Right renal cortex interstitium (tissue), 3 donors: ENCODE data around the gene VWA1. TPM values are rescaled to one million over a fixed set of nuclear protein-coding genes. Genes with fewer than 3 reads are reported as not detected.
A peak's percentile ranks its signal among the peaks of the same experiment; 100 is the strongest.
"Not testable (repeated sequence)": the region's sequence is repeated elsewhere in the genome, so short reads cannot be mapped to it uniquely, and the experiment has no call there.

Experiments used
- DNase-seq, 3 donors: peaks; one replicate each; pipeline ENCODE4 v3.0.0-alpha.2; 2013; ENCODE audit warnings: low read depth in 3 of 3, low spot score in 2 of 3
- polyA plus RNA-seq, 3 donors: library from polyadenylated mRNA; unstranded; fragments of 120-200 nt; gene quantifications; one replicate each; pipeline ENCODE4 v1.2.1, GENCODE V29; 2013; ENCODE audit not compliant: insufficient read length in 3 of 3

VWA1 gene
- polyA plus RNA-seq, 3 donors, result 39.8 to 52.7 (median 48.0) TPM

DNA sequence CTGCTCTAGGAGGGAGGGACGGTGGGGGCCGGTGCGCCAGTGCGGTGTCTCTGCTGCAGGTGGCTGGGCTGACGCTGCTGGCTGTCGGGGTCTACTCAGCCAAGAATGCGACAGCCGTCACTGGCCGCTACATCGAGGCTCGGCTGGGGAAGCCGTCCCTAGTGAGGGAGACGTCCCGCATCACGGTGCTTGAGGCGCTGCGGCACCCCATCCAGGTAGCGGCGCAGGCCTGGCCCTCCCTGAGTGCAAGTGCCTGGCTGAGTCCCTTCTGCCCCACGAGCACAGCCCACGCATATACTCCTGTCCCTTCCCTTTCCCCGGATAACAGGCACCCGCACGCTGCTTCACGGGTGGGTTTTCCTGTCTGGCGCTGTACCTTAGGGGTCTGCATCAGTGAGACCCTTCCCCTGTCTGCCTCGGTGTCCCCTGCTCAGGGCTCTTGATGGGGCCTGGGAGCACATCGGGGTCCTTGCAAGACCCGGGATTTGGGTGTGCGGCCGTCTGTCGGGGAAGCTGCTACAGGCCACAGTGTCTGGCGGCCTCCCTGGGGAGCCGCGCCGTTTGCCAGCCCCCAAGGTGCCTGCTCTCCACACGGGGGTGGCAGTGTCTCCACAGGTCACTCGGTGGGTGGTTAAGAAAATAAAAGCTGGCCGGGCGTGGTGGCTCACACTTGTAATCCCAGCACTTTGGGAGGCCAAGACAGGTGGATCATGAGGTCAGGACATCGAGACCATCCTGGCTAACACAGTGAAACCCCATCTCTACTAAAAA is 19.0 kb downstream of the VWA1 start:
- not testable (repeated sequence) for DNase-seq

- DNase-seq, result no peak
Measured at GRCh38 chr1:1455366-1455884, 19.9 kb downstream of the VWA1 start.

GRCh38 chr1:1455934-1456333 is 20.4 kb downstream of the VWA1 start:
- DNase-seq, result not testable (repeated sequence)

DNA sequence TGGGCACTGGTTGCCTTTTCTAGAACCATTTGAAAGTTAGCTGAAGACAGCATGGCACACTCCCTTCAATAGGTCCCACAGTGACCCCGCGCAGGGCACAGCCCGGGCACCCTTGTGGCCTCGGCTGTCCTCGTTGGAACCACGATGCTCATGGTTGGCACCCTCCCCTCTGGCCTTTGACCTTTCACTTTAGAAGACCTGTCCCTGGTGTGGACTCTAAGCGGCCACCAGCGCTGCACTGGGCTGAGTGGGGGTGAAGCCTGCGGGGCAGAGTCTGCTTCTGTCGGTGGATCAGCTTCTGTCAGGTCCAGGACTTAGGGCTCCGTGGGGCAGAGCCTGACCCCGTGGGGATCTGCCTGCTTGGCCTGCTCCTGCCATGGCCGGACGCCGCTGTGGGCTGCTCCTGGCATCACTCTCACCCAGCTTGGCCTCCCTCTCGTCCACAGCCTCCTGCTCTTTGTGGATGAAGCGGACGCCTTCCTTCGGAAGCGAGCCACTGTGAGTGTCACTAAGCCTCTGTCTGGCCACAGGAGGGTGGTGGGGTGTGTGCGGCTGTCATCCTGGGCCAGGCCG is 21.3 kb downstream of the VWA1 start:
- DNase-seq, result not testable (repeated sequence)

GRCh38 chr1:1459156-1459555 is 23.7 kb downstream of the VWA1 start:
- not testable (repeated sequence) for DNase-seq

- not testable (repeated sequence) for DNase-seq
Measured at GRCh38 chr1:1459711-1460110, 24.2 kb downstream of the VWA1 start.

- DNase-seq, result no peak
Measured at GRCh38 chr1:1460540-1461130, 25.1 kb downstream of the VWA1 start.

GRCh38 chr1:1461721-1462317 is 26.3 kb downstream of the VWA1 start:
- DNase-seq, result no peak

GRCh38 chr1:1462318-1462966 is 27.0 kb downstream of the VWA1 start:
- no peak for DNase-seq

DNA sequence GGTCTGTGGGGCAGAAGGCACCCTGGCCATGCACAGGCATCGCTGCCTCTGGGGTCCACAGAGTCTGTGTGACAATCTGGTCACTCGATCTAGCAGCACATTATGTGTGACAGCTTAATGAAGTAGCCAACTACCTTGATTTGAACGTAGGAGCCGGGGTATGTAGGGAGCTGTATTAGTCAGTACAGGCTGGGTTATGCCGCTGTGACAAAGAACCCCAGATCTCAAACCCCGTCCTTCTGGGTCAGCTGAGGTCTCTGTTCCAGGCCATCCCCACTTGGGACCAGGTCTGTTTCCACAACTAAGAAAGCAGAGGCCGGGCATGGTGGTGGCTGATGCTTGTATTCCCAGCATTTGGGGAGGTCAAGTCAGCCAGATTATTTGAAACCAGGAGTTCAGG is 27.8 kb downstream of the VWA1 start:
- DNase-seq, result no peak

DNA sequence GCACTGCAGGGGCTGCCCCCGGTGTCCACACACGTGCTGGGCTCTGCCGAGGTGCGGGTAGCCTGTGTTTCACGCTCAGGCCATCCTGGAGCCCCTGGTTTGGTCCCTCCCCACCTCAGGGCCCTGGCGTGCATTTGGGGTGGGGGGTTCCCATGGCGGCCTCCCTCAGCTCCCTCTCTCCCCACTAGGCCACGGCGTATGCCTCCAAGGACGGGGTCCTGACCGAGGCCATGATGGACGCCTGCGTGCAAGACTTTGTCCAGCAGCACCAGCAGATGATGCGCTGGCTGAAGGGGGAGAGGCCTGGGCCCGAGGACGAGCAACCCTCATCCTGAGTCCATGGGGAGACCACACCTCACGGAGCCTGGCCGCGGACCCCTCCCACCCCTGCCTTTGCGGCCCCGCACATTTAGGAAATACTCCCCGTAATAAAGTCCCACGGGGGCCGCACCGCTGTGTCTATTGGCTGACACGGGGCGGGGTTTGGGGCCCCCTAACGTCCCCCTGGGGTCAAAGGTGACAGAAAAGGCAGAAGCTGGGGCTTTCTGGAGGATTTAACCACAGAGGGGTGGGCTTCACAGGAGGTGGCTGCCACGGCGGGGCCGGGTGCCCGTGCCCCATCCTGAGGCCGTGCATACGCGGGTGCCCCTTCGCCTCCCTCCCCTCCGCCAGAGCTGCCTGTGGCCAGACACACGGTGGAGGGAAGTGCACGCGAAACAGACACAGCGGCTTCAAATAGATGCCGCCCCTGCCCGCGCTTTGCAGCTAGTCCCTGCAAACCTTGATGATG is 32.9 kb downstream of the VWA1 start:
- DNase-seq, result not testable (repeated sequence)

GRCh38 chr1:1470626-1471388 is 35.3 kb downstream of the VWA1 start:
- DNase-seq, result peak in 2 of 3 donors; percentile 5 to 10

GRCh38 chr1:1471389-1472052 is 36.0 kb downstream of the VWA1 start, which contains the start of gene ATAD3B:
ATAD3B (plus strand) TSS chr1:1471765; CDS start chr1:1471885, 120 bp downstream.
- DNase-seq, result peak; percentile 72 to 86 (median 81)

- DNase-seq, result not testable (repeated sequence)
Measured at GRCh38 chr1:1472053-1472876, 36.8 kb downstream of the VWA1 start.

DNA sequence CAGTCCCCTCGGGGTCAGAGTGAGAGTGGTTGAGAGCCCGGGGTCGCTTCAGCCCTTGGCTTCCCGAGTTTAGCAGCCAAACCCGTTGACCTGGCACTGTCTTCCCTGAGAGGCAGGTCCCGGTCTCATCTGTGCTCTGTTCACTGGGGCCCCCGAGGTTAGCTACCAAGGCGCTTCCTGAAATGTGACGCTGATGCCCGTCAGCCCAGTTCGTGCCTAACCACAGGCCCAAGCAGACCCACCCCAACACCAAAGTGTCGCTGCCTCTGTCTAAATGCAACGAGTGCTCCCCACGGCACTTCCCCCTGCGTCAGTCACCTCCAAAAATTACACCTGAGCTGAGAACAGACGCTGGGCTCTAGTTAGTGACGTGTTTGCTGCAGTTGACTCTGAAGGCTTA is 40.5 kb downstream of the VWA1 start:
- DNase-seq, result not testable (repeated sequence)

DNA sequence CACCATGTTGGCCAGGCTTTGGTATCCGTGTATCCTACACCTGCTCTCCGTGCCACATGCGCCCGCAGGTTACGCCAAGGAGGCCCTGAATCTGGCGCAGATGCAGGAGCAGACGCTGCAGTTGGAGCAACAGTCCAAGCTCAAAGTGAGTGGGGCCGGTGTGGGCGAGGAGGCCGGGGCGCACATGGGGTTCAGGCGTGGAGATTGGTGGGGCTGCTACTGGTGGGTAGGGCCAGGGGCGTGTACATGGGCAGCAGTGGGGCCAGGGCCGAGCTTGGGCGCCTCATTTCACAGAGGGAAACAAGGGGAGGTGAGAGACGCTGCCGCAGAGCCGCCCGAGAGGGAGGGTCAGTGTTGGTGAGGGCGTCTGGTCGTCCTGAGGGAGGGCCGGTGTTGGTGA is 41.7 kb downstream of the VWA1 start:
- no peak for DNase-seq

- DNase-seq, result no peak
Measured at GRCh38 chr1:1479547-1480487, 44.3 kb downstream of the VWA1 start.
